B cell (primary cell): Measurements from ENCODE around the gene UBE2R2. TPM values are rescaled to one million over a fixed set of nuclear protein-coding genes. Genes with fewer than 3 reads are reported as not detected.

ENCODE experiments used
- ATAC-seq: fragments of 200-7000 bp; cut with Tn5 transposase; one replicate; pipeline ENCODE4 v1.10.0; 2021; ENCODE audit warnings: low read depth, mild to moderate bottlenecking, moderate number of reproducible peaks, moderate library complexity
- CTCF ChIA-PET: fragments of 350-600 bp; sonication (Branson Sonifier 250); formaldehyde crosslinking; loops from one replicate; lab custom pipeline; 2021; ENCODE audit warnings: antibody characterized with exemption, inconsistent platforms; lab: Charles Lee
- POLR2A ChIA-PET: fragments of 350-600 bp; sonication (Branson Sonifier 250); formaldehyde crosslinking; loops from one replicate; lab custom pipeline; 2021; ENCODE audit warnings: antibody characterized with exemption; lab: Charles Lee
- DNase-seq: peaks from one replicate; pipeline ENCODE4 v3.0.0; 2013
- H2AFZ ChIP-seq: 2 replicates; pipeline ENCODE4 v1.6.1; 2012; ENCODE audit warnings: mild to moderate bottlenecking, low read depth, low read length; ENCODE audit not compliant: insufficient read depth, poor library complexity, severe bottlenecking
- H3K27ac ChIP-seq, 2 donors: 1 replicate in 1 of 2; 2 replicates in 1 of 2; pipeline ENCODE4 v1.5.1; 2012 to 2013; ENCODE audit warnings: low read length in 2 of 2, mild to moderate bottlenecking in 2 of 2, moderate library complexity in 1 of 2
- H3K27me3 ChIP-seq, 4 experiments: fragments of 200-600 bp in 1 of 4; sonication (generic) in 1 of 4; replicated peaks in 1 of 4; 1 replicate in 2 of 4; 2 replicates in 2 of 4; pipeline versions ENCODE4 v1.6.1 to v1.7.0; 2013 to 2016; ENCODE audit warnings: low read length in 3 of 4, mild to moderate bottlenecking in 2 of 4, mixed read lengths in 1 of 4, moderate library complexity in 1 of 4; ENCODE audit not compliant: insufficient read depth in 4 of 4, control insufficient read depth in 3 of 4; ENCODE audit errors: control extremely low read depth in 1 of 4
- H3K36me3 ChIP-seq, 2 experiments: replicated peaks in 1 of 2; 1 replicate in 1 of 2; 2 replicates in 1 of 2; pipeline versions ENCODE4 v1.6.1 to v1.7.1; 2013; ENCODE audit warnings: low read length in 1 of 2; ENCODE audit not compliant: insufficient read depth in 2 of 2, control insufficient read depth in 1 of 2; ENCODE audit errors: control extremely low read depth in 1 of 2, extremely low read depth in 1 of 2
- H3K4me1 ChIP-seq, 2 donors: fragments of 200-600 bp in 1 of 2; sonication (generic) in 1 of 2; 1 replicate in 1 of 2; 2 replicates in 1 of 2; pipeline versions ENCODE4 v1.5.1 to v1.6.1; 2013 to 2017; ENCODE audit warnings: low read length in 2 of 2; ENCODE audit not compliant: control insufficient read depth in 2 of 2, insufficient read depth in 2 of 2
- H3K4me2 ChIP-seq: replicated peaks from 2 replicates; pipeline ENCODE3; 2012; ENCODE audit warnings: mild to moderate bottlenecking, low read depth, low read length; ENCODE audit not compliant: poor library complexity, severe bottlenecking
- H3K4me3 ChIP-seq, 5 experiments: fragments of 200-600 bp in 1 of 5; sonication (generic) in 1 of 5; 1 replicate in 3 of 5; 2 replicates in 2 of 5; pipeline versions ENCODE4 v1.5.1 to v1.7.0; 2011 to 2016; ENCODE audit warnings: low read length in 4 of 5, mild to moderate bottlenecking in 4 of 5, low read depth in 2 of 5, control low read depth in 1 of 5, moderate library complexity in 1 of 5; ENCODE audit not compliant: insufficient read depth in 1 of 5; ENCODE audit errors: control extremely low read depth in 1 of 5, extremely low read depth in 1 of 5
- H3K79me2 ChIP-seq: fragments of 200-600 bp; sonication (generic); one replicate; pipeline ENCODE4 v1.6.0; 2016; ENCODE audit warnings: low read length; ENCODE audit not compliant: control insufficient read depth, insufficient read depth
- H3K9ac ChIP-seq: fragments of 200-600 bp; sonication (generic); 2 replicates; pipeline ENCODE4 v1.6.1; 2017; ENCODE audit warnings: mild to moderate bottlenecking, low read length, moderate library complexity
- H3K9me3 ChIP-seq, 3 donors: one replicate each; pipeline versions ENCODE4 v1.6.1 to v1.7.1; 2013; ENCODE audit warnings: low read length in 2 of 3; ENCODE audit not compliant: control insufficient read depth in 2 of 3, insufficient read depth in 1 of 3; ENCODE audit errors: control extremely low read depth in 1 of 3
- H4K20me1 ChIP-seq: 2 replicates; pipeline ENCODE4 v1.6.0; 2012; ENCODE audit warnings: mild to moderate bottlenecking, low read length; ENCODE audit not compliant: insufficient read depth, control insufficient read depth, poor library complexity, severe bottlenecking
- H3K27ac Mint-ChIP-seq: one replicate; pipeline ENCODE4 v1.8.0; 2021; ENCODE audit warnings: mixed read lengths
- H3K27me3 Mint-ChIP-seq: one replicate; pipeline ENCODE4 v1.8.0; 2021; ENCODE audit warnings: mixed read lengths
- H3K4me1 Mint-ChIP-seq: one replicate; pipeline ENCODE4 v1.8.0; 2021; ENCODE audit warnings: mixed read lengths
- H3K4me3 Mint-ChIP-seq: one replicate; pipeline ENCODE4 v1.8.0; 2021; ENCODE audit warnings: mixed read lengths
- H3K9me3 Mint-ChIP-seq: one replicate; pipeline ENCODE4 v1.8.0; 2022; ENCODE audit warnings: mixed read lengths; ENCODE audit not compliant: insufficient read depth
- CTCF ChIP-seq: fragments of 200-600 bp; IDR thresholded peaks from one replicate; pipeline ENCODE4 v1.8.0; 2022; ENCODE audit warnings: antibody characterized with exemption, mild to moderate bottlenecking
- EZH2 ChIP-seq: IDR thresholded peaks from 2 replicates; pipeline ENCODE4 v1.6.1; 2012; ENCODE audit warnings: borderline replicate concordance, low read depth, mild to moderate bottlenecking, moderate library complexity, low read length; ENCODE audit not compliant: insufficient read depth, poor library complexity, severe bottlenecking
- WGBS: methylation state at CpG from one replicate; pipeline ENCODE4 v1.1.5; 2013; ENCODE audit warnings: missing lambda C conversion rate; ENCODE audit not compliant: insufficient coverage; 5-methylcytosine and 5-hydroxymethylcytosine counted together
- intact Hi-C: fragments of 100-400 bp; cut with micrococcal nuclease; formaldehyde crosslinking; loops from one replicate; pipeline ENCODE4 v1.10.0; 2022
- polyA plus RNA-seq: library from polyadenylated mRNA; depleted of rRNA; stranded (reverse); fragments of >200 nt; gene quantifications from 2 replicates; pipeline ENCODE4 v1.2.3, GENCODE V29; 2012
- total RNA-seq, 2 donors: library from RNA; stranded (reverse); fragments of 120-200 nt in 1 of 2; gene quantifications; 1 replicate in 1 of 2; 2 replicates in 1 of 2; pipeline versions ENCODE4 v1.2.3 to v1.2.4, GENCODE V29; 2013 to 2022

Gene UBE2R2
- total and polyA plus RNA-seq, 2 donors (not counting 1 experiment from before 2014, with no cell fraction given), result 18.9 to 48.8 TPM

- Mint-ChIP-seq H3K27ac (no peak overlapping the region), H3K4me1 (peaks cover 5% of the 10 kb centered on the region), H3K9me3 (no peaks in the 10 kb centered on the region), H3K4me3 (no peak overlapping the region), H3K27me3 (peaks cover 9% of the 10 kb centered on the region)
- H3K79me2 ChIP-seq, result no peaks in the 10 kb centered on the region
- H3K9me3 ChIP-seq, result no peaks in the 10 kb centered on the region
- H3K27me3 ChIP-seq, result no peaks in the 10 kb centered on the region
- no peak overlapping the region for H3K4me3 ChIP-seq
- no peak overlapping the region for H3K4me2 ChIP-seq
- intact Hi-C loops, result no loop called here
- ChIA-PET POLR2A (no interaction called here), CTCF (interaction anchor here (0.6 to 2.0 kb wide), 22 partner anchors 9 to 309 kb away, joined by 3 to 13 read pairs (median 3); no protein-coding TSS in a partner anchor)
- WGBS, result 0% methylated on average over 2 of the region's 6 CpGs
- TF ChIP-seq EZH2 (no peak), CTCF (peak; percentile 90)
- H3K27ac ChIP-seq, result no peak overlapping the region
- H3K36me3 ChIP-seq, result no peaks in the 10 kb centered on the region
- no peaks in the 10 kb centered on the region for H4K20me1 ChIP-seq
- H3K9ac ChIP-seq, result no peak overlapping the region
- H2AFZ ChIP-seq, result no peak overlapping the region
- H3K4me1 ChIP-seq, result peaks cover 0 to 3% of the 10 kb centered on the region in 2 donors
- peak; percentile 79 for ATAC-seq
- DNase-seq, result peak; percentile 73
These were observed 38.1 kb upstream of the UBE2R2 start for GRCh38 chr9:33778700-33779351.

GRCh38 chr9:33780276-33780675 lies 36.7 kb upstream of the UBE2R2 start:
- ATAC-seq (no peak), DNase-seq (no peak)
- CTCF ChIA-PET, result no interaction called here
- peaks cover 0 to 3% of the 10 kb centered on the region in 2 donors for H3K4me1 ChIP-seq
- H3K9ac ChIP-seq, result no peak overlapping the region
- H3K27me3 Mint-ChIP-seq, result peaks cover 9% of the 10 kb centered on the region
- no peak overlapping the region for H3K4me3 ChIP-seq
- no peak overlapping the region for H3K27ac ChIP-seq
- no peaks in the 10 kb centered on the region for H3K9me3 Mint-ChIP-seq
- H3K4me2 ChIP-seq, result no peak overlapping the region
- intact Hi-C loops, result no loop called here
- no peak overlapping the region for H3K4me3 Mint-ChIP-seq
- H3K9me3 ChIP-seq, result no peaks in the 10 kb centered on the region
- peaks cover 5% of the 10 kb centered on the region for H3K4me1 Mint-ChIP-seq
- no peaks in the 10 kb centered on the region for H4K20me1 ChIP-seq
- no peaks in the 10 kb centered on the region for H3K79me2 ChIP-seq
- TF ChIP-seq CTCF, result no peak
- no peak for TF ChIP-seq EZH2
- H3K27me3 ChIP-seq, result no peaks in the 10 kb centered on the region
- H3K27ac Mint-ChIP-seq, result no peak overlapping the region
- POLR2A ChIA-PET, result no interaction called here
- H2AFZ ChIP-seq, result no peak overlapping the region
- H3K36me3 ChIP-seq, result no peaks in the 10 kb centered on the region
